ENCODE measurements around the gene NUP85.
"Not testable (repeated sequence)": the region's sequence is repeated elsewhere in the genome, so short reads cannot be mapped to it uniquely, and the experiment has no call there.

DNA sequence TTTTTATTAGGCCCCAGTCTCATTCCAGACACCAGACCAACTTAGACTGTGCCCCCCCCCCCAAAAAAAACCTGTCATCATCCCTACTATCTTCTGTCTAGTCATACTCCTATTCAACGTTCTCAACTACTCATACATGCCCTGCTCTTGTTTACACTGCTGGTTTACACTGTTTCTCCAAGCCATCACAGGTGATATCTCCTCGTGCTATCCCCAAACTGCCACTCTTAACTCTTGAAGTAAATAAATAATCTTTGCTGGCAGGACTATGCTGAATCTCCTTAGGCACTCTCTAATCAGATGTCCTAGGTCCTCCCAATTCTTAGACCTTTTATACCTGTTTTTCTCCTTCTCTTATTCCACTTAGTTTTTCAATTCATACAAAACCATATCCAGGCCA, 51.7 kb downstream of the NUP85 start:
- TF ChIP-seq, protein P1, sequence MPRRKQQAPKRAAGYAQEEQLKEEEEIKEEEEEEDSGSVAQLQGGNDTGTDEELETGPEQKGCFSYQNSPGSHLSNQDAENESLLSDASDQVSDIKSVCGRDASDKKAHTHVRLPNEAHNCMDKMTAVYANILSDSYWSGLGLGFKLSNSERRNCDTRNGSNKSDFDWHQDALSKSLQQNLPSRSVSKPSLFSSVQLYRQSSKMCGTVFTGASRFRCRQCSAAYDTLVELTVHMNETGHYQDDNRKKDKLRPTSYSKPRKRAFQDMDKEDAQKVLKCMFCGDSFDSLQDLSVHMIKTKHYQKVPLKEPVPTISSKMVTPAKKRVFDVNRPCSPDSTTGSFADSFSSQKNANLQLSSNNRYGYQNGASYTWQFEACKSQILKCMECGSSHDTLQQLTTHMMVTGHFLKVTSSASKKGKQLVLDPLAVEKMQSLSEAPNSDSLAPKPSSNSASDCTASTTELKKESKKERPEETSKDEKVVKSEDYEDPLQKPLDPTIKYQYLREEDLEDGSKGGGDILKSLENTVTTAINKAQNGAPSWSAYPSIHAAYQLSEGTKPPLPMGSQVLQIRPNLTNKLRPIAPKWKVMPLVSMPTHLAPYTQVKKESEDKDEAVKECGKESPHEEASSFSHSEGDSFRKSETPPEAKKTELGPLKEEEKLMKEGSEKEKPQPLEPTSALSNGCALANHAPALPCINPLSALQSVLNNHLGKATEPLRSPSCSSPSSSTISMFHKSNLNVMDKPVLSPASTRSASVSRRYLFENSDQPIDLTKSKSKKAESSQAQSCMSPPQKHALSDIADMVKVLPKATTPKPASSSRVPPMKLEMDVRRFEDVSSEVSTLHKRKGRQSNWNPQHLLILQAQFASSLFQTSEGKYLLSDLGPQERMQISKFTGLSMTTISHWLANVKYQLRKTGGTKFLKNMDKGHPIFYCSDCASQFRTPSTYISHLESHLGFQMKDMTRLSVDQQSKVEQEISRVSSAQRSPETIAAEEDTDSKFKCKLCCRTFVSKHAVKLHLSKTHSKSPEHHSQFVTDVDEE (CRISPR knock-in tag; IDR thresholded peaks at IDR 0.05): not testable (repeated sequence)
- TF ChIP-seq, protein P2, sequence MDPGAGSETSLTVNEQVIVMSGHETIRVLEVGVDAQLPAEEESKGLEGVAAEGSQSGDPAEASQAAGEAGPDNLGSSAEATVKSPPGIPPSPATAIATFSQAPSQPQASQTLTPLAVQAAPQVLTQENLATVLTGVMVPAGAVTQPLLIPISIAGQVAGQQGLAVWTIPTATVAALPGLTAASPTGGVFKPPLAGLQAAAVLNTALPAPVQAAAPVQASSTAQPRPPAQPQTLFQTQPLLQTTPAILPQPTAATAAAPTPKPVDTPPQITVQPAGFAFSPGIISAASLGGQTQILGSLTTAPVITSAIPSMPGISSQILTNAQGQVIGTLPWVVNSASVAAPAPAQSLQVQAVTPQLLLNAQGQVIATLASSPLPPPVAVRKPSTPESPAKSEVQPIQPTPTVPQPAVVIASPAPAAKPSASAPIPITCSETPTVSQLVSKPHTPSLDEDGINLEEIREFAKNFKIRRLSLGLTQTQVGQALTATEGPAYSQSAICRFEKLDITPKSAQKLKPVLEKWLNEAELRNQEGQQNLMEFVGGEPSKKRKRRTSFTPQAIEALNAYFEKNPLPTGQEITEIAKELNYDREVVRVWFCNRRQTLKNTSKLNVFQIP (CRISPR knock-in tag; IDR thresholded peaks at IDR 0.05; ENCODE audit: borderline replicate concordance, low read depth): not testable (repeated sequence)
- TF ChIP-seq TCF4 (CRISPR knock-in tag; IDR thresholded peaks at IDR 0.05; ENCODE audit: borderline replicate concordance); ESRRG (CRISPR knock-in tag; IDR thresholded peaks at IDR 0.05): not testable (repeated sequence)
- TF ChIP-seq, protein P3, sequence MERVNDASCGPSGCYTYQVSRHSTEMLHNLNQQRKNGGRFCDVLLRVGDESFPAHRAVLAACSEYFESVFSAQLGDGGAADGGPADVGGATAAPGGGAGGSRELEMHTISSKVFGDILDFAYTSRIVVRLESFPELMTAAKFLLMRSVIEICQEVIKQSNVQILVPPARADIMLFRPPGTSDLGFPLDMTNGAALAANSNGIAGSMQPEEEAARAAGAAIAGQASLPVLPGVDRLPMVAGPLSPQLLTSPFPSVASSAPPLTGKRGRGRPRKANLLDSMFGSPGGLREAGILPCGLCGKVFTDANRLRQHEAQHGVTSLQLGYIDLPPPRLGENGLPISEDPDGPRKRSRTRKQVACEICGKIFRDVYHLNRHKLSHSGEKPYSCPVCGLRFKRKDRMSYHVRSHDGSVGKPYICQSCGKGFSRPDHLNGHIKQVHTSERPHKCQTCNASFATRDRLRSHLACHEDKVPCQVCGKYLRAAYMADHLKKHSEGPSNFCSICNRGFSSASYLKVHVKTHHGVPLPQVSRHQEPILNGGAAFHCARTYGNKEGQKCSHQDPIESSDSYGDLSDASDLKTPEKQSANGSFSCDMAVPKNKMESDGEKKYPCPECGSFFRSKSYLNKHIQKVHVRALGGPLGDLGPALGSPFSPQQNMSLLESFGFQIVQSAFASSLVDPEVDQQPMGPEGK (CRISPR knock-in tag; IDR thresholded peaks at IDR 0.05; ENCODE audit: borderline replicate concordance): not testable (repeated sequence)
